ENCODE results near the gene CFAP221. TPM values are rescaled to one million over a fixed set of nuclear protein-coding genes. Genes with fewer than 3 reads are reported as not detected.

Gene CFAP221
- total and polyA plus RNA-seq, 7 donors: 0.07 TPM; not detected in 6

- TF ChIP-seq CTCF (IDR thresholded peaks at IDR 0.05): no peak
- no peak for TF ChIP-seq POLR2A (IDR thresholded peaks at IDR 0.05)
- no peak for TF ChIP-seq EP300 (IDR thresholded peaks at IDR 0.05)
- TF ChIP-seq POLR2AphosphoS5 (IDR thresholded peaks at IDR 0.05): no peak
- peaks cover 0 to under 1% (median 0%) of the 10 kb centered on the region in 4 donors for H3K9me3 ChIP-seq
- H3K4me1 ChIP-seq: peaks cover 0 to 3% (median 0%) of the 10 kb centered on the region in 4 donors
- no peaks in the 10 kb centered on the region for H3K27me3 ChIP-seq
- 89 to 94% methylated on average over 3 of the region's 3 CpGs for WGBS, 2 donors
- no peaks in the 10 kb centered on the region for H3K36me3 ChIP-seq
- intact Hi-C loops (cut with DNase I): loop anchor here (5.0 kb wide), 1 partner anchor 528 kb away; no protein-coding TSS in a partner anchor
- no peak overlapping the region for H3K4me3 ChIP-seq
- no peak overlapping the region for H3K27ac ChIP-seq
- no peak for DNase-seq
Measured at GRCh38 chr2:119644186-119644585, 99.9 kb downstream of the CFAP221 start.

GRCh38 chr2:119645173-119645855, 101.1 kb downstream of the CFAP221 start:
- TF ChIP-seq EP300 (IDR thresholded peaks at IDR 0.05) (no peak), POLR2AphosphoS5 (IDR thresholded peaks at IDR 0.05) (no peak), POLR2A (IDR thresholded peaks at IDR 0.05) (no peak)
- H3K4me3 ChIP-seq: no peak overlapping the region
- H3K4me1 ChIP-seq: peaks cover 0 to 3% (median 0%) of the 10 kb centered on the region in 4 donors
- no peak for DNase-seq
- no peak overlapping the region for H3K27ac ChIP-seq
- H3K36me3 ChIP-seq: no peaks in the 10 kb centered on the region
- intact Hi-C loops (cut with DNase I): no loop called here
- H3K27me3 ChIP-seq: no peaks in the 10 kb centered on the region
- peaks cover 0 to 4% (median 2%) of the 10 kb centered on the region in 4 donors for H3K9me3 ChIP-seq
- WGBS, 2 donors: 62 to 68% methylated on average over 3 of the region's 3 CpGs

- no peaks in the 10 kb centered on the region for H3K27me3 ChIP-seq
- TF ChIP-seq POLR2AphosphoS5 (IDR thresholded peaks at IDR 0.05): no peak
- TF ChIP-seq CTCF (IDR thresholded peaks at IDR 0.05): no peak
- TF ChIP-seq POLR2A (IDR thresholded peaks at IDR 0.05): no peak
- no peak for TF ChIP-seq EP300 (IDR thresholded peaks at IDR 0.05)
- intact Hi-C loops (cut with DNase I): no loop called here
- no peak overlapping the region for H3K27ac ChIP-seq
- WGBS, 2 donors: 72 to 92% methylated on average over 3 of the region's 3 CpGs
- peaks cover 0 to 3% (median 0%) of the 10 kb centered on the region in 4 donors for H3K4me1 ChIP-seq
- H3K4me3 ChIP-seq: no peak overlapping the region
- DNase-seq: no peak
- no peaks in the 10 kb centered on the region for H3K36me3 ChIP-seq
- H3K9me3 ChIP-seq: peaks cover 0 to 4% (median 2%) of the 10 kb centered on the region in 4 donors
Measured at GRCh38 chr2:119646149-119646548, 101.9 kb downstream of the CFAP221 start.

GRCh38 chr2:119647440-119648169, 103.4 kb downstream of the CFAP221 start:
- WGBS, 2 donors: 62 to 86% methylated on average over 7 of the region's 7 CpGs
- DNase-seq: no peak
- intact Hi-C loops (cut with DNase I): no loop called here
- peaks cover 0 to 4% (median 2%) of the 10 kb centered on the region in 4 donors for H3K9me3 ChIP-seq
- no peaks in the 10 kb centered on the region for H3K36me3 ChIP-seq
- H3K4me1 ChIP-seq: no peaks in the 10 kb centered on the region
- no peak overlapping the region for H3K4me3 ChIP-seq
- TF ChIP-seq CTCF (IDR thresholded peaks at IDR 0.05) (no peak), POLR2A (IDR thresholded peaks at IDR 0.05) (no peak), EP300 (IDR thresholded peaks at IDR 0.05) (no peak), POLR2AphosphoS5 (IDR thresholded peaks at IDR 0.05) (no peak)
- no peaks in the 10 kb centered on the region for H3K27me3 ChIP-seq
- no peak overlapping the region for H3K27ac ChIP-seq

GRCh38 chr2:119649364-119649917, 105.2 kb downstream of the CFAP221 start:
- WGBS, 2 donors: 87 to 90% methylated on average over 5 of the region's 5 CpGs
- Histone ChIP-seq H3K27ac (no peak overlapping the region), H3K4me3 (no peak overlapping the region), H3K4me1 (no peaks in the 10 kb centered on the region), H3K27me3 (no peaks in the 10 kb centered on the region), H3K9me3 (peaks cover 0 to 4% (median 2%) of the 10 kb centered on the region in 4 donors), H3K36me3 (no peaks in the 10 kb centered on the region)
- intact Hi-C loops (cut with DNase I): no loop called here
- TF ChIP-seq CTCF (IDR thresholded peaks at IDR 0.05): no peak
- TF ChIP-seq POLR2A (IDR thresholded peaks at IDR 0.05): no peak
- no peak for TF ChIP-seq POLR2AphosphoS5 (IDR thresholded peaks at IDR 0.05)
- TF ChIP-seq EP300 (IDR thresholded peaks at IDR 0.05): no peak
- no peak for DNase-seq

Data from sigmoid colon (tissue), 7 donors.